ENCODE measurements around the gene SCT.

DNA sequence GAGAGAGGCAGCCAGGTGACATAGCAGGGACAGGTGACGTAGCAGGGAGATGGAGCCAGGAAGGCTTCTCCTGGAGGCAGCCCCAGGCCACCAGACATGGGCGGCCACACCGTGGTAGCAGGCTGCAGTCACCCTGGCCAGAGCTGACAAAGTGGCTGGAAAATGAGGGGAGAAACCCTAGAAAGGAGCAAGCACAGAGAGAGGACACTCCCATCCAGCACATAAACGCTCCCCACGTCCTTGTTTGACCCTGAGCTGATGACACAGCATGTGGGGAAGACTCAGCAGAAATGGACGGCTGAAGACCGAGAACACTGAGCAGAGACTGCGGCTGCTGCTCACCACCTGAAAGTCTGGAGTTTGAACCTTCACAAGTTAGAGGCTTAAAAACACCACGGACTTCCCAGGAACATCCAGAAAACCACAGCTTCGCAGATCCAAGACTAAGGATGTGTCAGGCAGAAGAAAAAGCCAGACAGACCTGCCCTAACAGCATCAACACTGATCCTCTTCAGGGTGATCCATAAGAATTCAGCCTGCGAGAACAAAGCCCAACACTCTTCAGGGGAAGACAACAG lies 38.8 kb upstream of the SCT start:
- TF ChIP-seq POLR2A (IDR thresholded peaks at IDR 0.05) = no peak
- TF ChIP-seq, protein P1, sequence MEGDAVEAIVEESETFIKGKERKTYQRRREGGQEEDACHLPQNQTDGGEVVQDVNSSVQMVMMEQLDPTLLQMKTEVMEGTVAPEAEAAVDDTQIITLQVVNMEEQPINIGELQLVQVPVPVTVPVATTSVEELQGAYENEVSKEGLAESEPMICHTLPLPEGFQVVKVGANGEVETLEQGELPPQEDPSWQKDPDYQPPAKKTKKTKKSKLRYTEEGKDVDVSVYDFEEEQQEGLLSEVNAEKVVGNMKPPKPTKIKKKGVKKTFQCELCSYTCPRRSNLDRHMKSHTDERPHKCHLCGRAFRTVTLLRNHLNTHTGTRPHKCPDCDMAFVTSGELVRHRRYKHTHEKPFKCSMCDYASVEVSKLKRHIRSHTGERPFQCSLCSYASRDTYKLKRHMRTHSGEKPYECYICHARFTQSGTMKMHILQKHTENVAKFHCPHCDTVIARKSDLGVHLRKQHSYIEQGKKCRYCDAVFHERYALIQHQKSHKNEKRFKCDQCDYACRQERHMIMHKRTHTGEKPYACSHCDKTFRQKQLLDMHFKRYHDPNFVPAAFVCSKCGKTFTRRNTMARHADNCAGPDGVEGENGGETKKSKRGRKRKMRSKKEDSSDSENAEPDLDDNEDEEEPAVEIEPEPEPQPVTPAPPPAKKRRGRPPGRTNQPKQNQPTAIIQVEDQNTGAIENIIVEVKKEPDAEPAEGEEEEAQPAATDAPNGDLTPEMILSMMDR (IDR thresholded peaks at IDR 0.05) = no peak
